ENCODE measurements around the gene ZNF408.
A peak's percentile ranks its signal among the peaks of the same experiment; 100 is the strongest.
"Not testable (repeated sequence)": the region's sequence is repeated elsewhere in the genome, so short reads cannot be mapped to it uniquely, and the experiment has no call there.

ZNF408 gene

GRCh38 chr11:46667043-46667481 lies 33.8 kb upstream of the ZNF408 start:
- no peak overlapping the region for H3K4me3 ChIP-seq (ENCODE audit: low read length)
- no peak overlapping the region for H3K4me2 ChIP-seq (ENCODE audit: low read length)
- no peak overlapping the region for H3K9ac ChIP-seq (ENCODE audit: low read depth, low read length)
- H3K36me3 ChIP-seq (ENCODE audit: insufficient read depth, low read length): peaks cover 60% of the 10 kb centered on the region
- no peaks in the 10 kb centered on the region for H3K9me3 ChIP-seq (replicated peaks; ENCODE audit: low read length)
- no peaks in the 10 kb centered on the region for H3K27me3 ChIP-seq (ENCODE audit: control insufficient read depth, insufficient read depth, low read length)
- peaks cover 22% of the 10 kb centered on the region for H3K4me1 ChIP-seq (ENCODE audit: control insufficient read depth, insufficient read depth, low read length)

GRCh38 chr11:46668480-46669085 lies 32.2 kb upstream of the ZNF408 start:
- no peak overlapping the region for H3K4me3 ChIP-seq (ENCODE audit: low read length)
- peaks cover 63% of the 10 kb centered on the region for H3K36me3 ChIP-seq (ENCODE audit: insufficient read depth, low read length)
- no peak overlapping the region for H3K9ac ChIP-seq (ENCODE audit: low read depth, low read length)
- H3K4me1 ChIP-seq (ENCODE audit: control insufficient read depth, insufficient read depth, low read length): peaks cover 26% of the 10 kb centered on the region
- no peaks in the 10 kb centered on the region for H3K27me3 ChIP-seq (ENCODE audit: control insufficient read depth, insufficient read depth, low read length)
- no peak overlapping the region for H3K4me2 ChIP-seq (ENCODE audit: low read length)
- H3K9me3 ChIP-seq (replicated peaks; ENCODE audit: low read length): no peaks in the 10 kb centered on the region

- no peak overlapping the region for H3K4me3 ChIP-seq (ENCODE audit: low read length)
- H3K4me1 ChIP-seq (ENCODE audit: control insufficient read depth, insufficient read depth, low read length): peaks cover 26% of the 10 kb centered on the region
- peaks cover 61% of the 10 kb centered on the region for H3K36me3 ChIP-seq (ENCODE audit: insufficient read depth, low read length)
- H3K9ac ChIP-seq (ENCODE audit: low read depth, low read length): no peak overlapping the region
- H3K9me3 ChIP-seq (replicated peaks; ENCODE audit: low read length): no peaks in the 10 kb centered on the region
- H3K27me3 ChIP-seq (ENCODE audit: control insufficient read depth, insufficient read depth, low read length): no peaks in the 10 kb centered on the region
- no peak overlapping the region for H3K4me2 ChIP-seq (ENCODE audit: low read length)
These were observed 31.1 kb upstream of the ZNF408 start for GRCh38 chr11:46669711-46670139.

- Histone ChIP-seq H3K36me3 (ENCODE audit: insufficient read depth, low read length) (peaks cover 53% of the 10 kb centered on the region), H3K9ac (ENCODE audit: low read depth, low read length) (peak overlapping the region; percentile 24), H3K4me1 (ENCODE audit: control insufficient read depth, insufficient read depth, low read length) (peaks cover 34% of the 10 kb centered on the region)
- not testable (repeated sequence) for H3K27me3 ChIP-seq (ENCODE audit: control insufficient read depth, insufficient read depth, low read length); H3K4me2 ChIP-seq (ENCODE audit: low read length); H3K9me3 ChIP-seq (replicated peaks; ENCODE audit: low read length); H3K4me3 ChIP-seq (ENCODE audit: low read length)
These were observed 30.3 kb upstream of the ZNF408 start for GRCh38 chr11:46670521-46670920.

GRCh38 chr11:46671958-46672315 lies 28.9 kb upstream of the ZNF408 start:
- H3K9me3 ChIP-seq (replicated peaks; ENCODE audit: low read length): no peaks in the 10 kb centered on the region
- no peaks in the 10 kb centered on the region for H3K27me3 ChIP-seq (ENCODE audit: control insufficient read depth, insufficient read depth, low read length)
- peak overlapping the region; percentile 32 for H3K9ac ChIP-seq (ENCODE audit: low read depth, low read length)
- H3K4me3 ChIP-seq (ENCODE audit: low read length): no peak overlapping the region
- no peak overlapping the region for H3K4me2 ChIP-seq (ENCODE audit: low read length)
- H3K4me1 ChIP-seq (ENCODE audit: control insufficient read depth, insufficient read depth, low read length): peaks cover 48% of the 10 kb centered on the region
- H3K36me3 ChIP-seq (ENCODE audit: insufficient read depth, low read length): peaks cover 54% of the 10 kb centered on the region

- Histone ChIP-seq H3K4me2 (ENCODE audit: low read length) (no peak overlapping the region), H3K4me1 (ENCODE audit: control insufficient read depth, insufficient read depth, low read length) (peaks cover 48% of the 10 kb centered on the region), H3K4me3 (ENCODE audit: low read length) (no peak overlapping the region), H3K27me3 (ENCODE audit: control insufficient read depth, insufficient read depth, low read length) (no peaks in the 10 kb centered on the region), H3K9me3 (replicated peaks; ENCODE audit: low read length) (no peaks in the 10 kb centered on the region), H3K36me3 (ENCODE audit: insufficient read depth, low read length) (peaks cover 59% of the 10 kb centered on the region), H3K9ac (ENCODE audit: low read depth, low read length) (no peak overlapping the region)
These were observed 28.4 kb upstream of the ZNF408 start for GRCh38 chr11:46672381-46672839.

- no peaks in the 10 kb centered on the region for H3K27me3 ChIP-seq (ENCODE audit: control insufficient read depth, insufficient read depth, low read length)
- peaks cover 59% of the 10 kb centered on the region for H3K36me3 ChIP-seq (ENCODE audit: insufficient read depth, low read length)
- H3K4me3 ChIP-seq (ENCODE audit: low read length): no peak overlapping the region
- no peaks in the 10 kb centered on the region for H3K9me3 ChIP-seq (replicated peaks; ENCODE audit: low read length)
- peaks cover 55% of the 10 kb centered on the region for H3K4me1 ChIP-seq (ENCODE audit: control insufficient read depth, insufficient read depth, low read length)
- no peak overlapping the region for H3K4me2 ChIP-seq (ENCODE audit: low read length)
- H3K9ac ChIP-seq (ENCODE audit: low read depth, low read length): no peak overlapping the region
These were observed 26.9 kb upstream of the ZNF408 start for GRCh38 chr11:46673713-46674462.

GRCh38 chr11:46674463-46675287 lies 26.2 kb upstream of the ZNF408 start:
- peak overlapping the region; percentile 67 for H3K9ac ChIP-seq (ENCODE audit: low read depth, low read length)
- H3K9me3 ChIP-seq (replicated peaks; ENCODE audit: low read length): no peaks in the 10 kb centered on the region
- H3K27me3 ChIP-seq (ENCODE audit: control insufficient read depth, insufficient read depth, low read length): no peaks in the 10 kb centered on the region
- H3K4me1 ChIP-seq (ENCODE audit: control insufficient read depth, insufficient read depth, low read length): peaks cover 55% of the 10 kb centered on the region
- peak overlapping the region; percentile 48 for H3K4me2 ChIP-seq (ENCODE audit: low read length)
- H3K36me3 ChIP-seq (ENCODE audit: insufficient read depth, low read length): peaks cover 60% of the 10 kb centered on the region
- H3K4me3 ChIP-seq (ENCODE audit: low read length): no peak overlapping the region

GRCh38 chr11:46675288-46675851 lies 25.5 kb upstream of the ZNF408 start:
- Histone ChIP-seq H3K4me2 (ENCODE audit: low read length) (peak overlapping the region; percentile 48), H3K4me1 (ENCODE audit: control insufficient read depth, insufficient read depth, low read length) (peaks cover 55% of the 10 kb centered on the region), H3K36me3 (ENCODE audit: insufficient read depth, low read length) (peaks cover 63% of the 10 kb centered on the region), H3K9me3 (replicated peaks; ENCODE audit: low read length) (no peaks in the 10 kb centered on the region), H3K4me3 (ENCODE audit: low read length) (no peak overlapping the region), H3K9ac (ENCODE audit: low read depth, low read length) (peak overlapping the region; percentile 67), H3K27me3 (ENCODE audit: control insufficient read depth, insufficient read depth, low read length) (no peaks in the 10 kb centered on the region)

- peaks cover 67% of the 10 kb centered on the region for H3K36me3 ChIP-seq (ENCODE audit: insufficient read depth, low read length)
- peak overlapping the region; percentile 67 for H3K9ac ChIP-seq (ENCODE audit: low read depth, low read length)
- no peaks in the 10 kb centered on the region for H3K27me3 ChIP-seq (ENCODE audit: control insufficient read depth, insufficient read depth, low read length)
- H3K4me1 ChIP-seq (ENCODE audit: control insufficient read depth, insufficient read depth, low read length): peaks cover 49% of the 10 kb centered on the region
- H3K4me2 ChIP-seq (ENCODE audit: low read length): peak overlapping the region; percentile 48
- no peaks in the 10 kb centered on the region for H3K9me3 ChIP-seq (replicated peaks; ENCODE audit: low read length)
- no peak overlapping the region for H3K4me3 ChIP-seq (ENCODE audit: low read length)
These were observed 24.9 kb upstream of the ZNF408 start for GRCh38 chr11:46675949-46676348.

Data from skeletal muscle satellite cell (primary cell).